RPMI8226 (cell line): ENCODE measurements around the gene TAS2R41.

Source experiments
- DNase-seq: peaks from one replicate; pipeline ENCODE4 v3.0.0-alpha.2; 2015

The TAS2R41 gene

DNA sequence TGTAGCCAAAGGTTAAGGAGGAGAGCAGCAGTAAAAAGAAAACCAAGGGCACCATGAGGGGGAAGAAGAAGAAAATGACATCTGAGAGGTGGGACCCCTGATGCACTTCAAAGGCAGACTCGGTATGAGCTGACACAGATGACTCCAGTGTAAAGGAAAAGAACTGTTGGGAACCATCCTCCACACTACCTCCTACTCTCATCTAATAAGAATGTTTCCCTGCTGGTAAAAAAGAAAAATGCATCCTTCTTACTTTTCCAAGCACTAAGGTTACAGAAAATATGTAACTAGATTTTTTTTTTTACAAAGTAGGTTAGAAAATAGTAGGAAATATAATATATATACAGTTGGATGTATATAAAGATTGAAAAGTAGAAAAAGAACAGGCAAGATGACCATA is 16.9 kb downstream of the TAS2R41 start:
- no peak for DNase-seq

DNA sequence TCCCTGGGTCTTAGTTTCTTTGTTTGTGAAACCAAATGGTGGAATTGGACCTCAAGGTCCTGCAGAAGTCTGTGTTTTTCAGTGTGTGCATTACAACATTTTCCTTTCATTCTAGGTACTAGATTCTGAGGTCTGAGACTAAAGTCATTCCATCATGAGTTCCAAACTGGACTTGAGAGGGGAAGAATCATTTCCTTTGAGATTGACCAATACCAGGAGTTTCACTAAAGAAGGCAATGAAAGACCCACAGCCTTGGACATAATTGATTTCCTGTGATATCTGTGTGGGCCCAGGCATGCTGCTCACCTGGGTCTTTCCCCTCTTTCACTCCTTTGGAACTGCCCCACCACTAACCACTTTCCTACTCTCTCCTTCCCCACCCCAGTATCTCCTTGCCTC is 18.2 kb downstream of the TAS2R41 start:
- no peak for DNase-seq

DNA sequence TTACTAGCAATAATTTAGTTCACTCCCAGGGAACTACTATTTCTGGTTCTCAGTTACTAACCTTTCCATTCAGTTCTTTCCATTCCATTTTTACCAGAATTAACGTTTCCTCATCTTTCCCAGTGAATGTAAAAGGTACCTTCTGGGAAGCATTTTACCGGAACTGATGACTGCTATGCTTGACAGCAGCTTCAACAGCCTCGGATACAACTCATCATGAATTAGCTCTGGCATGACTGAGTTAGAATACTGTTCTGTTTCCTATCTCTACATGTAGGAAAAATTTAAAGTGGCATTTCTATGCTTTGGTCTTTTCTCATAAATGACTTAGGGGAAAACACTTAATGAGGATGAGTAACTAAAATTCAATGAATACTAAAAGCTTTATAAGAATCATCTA is 18.6 kb downstream of the TAS2R41 start:
- DNase-seq, result no peak

DNA sequence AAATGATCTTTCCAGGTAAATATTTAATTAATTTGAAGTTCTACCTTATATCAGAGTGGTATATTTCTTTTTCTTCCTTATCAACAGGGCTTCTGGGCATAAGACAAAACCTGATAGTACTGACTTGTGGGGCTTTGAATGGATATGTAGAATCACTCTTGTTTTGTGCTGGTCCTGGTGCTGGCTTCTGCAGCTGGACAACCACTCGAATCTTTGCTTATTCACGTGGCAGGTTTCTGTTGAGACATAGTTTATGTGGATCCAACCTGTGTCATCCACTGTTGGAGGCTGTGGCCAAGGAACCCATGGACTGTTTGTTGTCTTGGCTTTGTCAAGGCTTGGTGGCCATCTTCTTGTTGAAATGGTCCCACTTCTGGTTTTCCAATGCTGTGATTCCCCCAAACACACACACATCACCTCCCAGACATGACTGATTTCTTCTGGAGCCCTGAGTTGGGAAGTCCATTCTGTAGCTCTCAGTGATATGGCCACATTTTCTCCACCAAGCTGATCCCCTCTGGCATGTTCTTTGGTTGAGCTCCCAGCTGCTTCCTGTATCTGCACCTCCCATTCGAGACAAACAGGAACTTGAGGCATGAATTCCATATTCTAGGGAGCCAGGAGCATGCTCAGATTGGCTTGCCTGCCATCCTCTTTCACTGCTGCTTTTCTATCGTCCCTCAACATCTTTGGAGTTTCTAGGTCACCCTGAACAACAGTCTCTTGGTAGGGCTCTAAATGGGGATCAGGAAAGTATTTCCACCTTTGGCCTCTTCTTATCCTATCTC is 19.5 kb downstream of the TAS2R41 start:
- DNase-seq, result no peak

DNA sequence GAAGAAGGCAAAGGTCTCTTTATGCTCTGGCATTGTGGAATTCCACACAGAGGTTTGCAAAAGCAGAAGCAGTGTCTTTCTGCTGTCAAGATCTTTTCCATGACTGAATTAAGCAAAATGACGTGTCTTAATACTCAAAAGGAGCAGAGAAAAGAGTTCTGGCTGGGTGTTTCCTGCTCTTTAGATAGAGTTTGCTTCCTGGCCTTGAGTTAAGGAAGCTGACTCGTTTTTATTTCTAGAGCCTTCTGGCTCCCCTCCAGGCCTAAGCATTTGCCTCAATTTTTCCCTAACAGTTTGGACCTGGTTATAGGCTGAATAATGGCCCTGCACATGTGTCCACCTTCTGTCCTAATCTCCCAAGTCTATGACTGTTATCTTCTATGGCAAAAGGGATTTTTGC is 21.6 kb downstream of the TAS2R41 start:
- no peak for DNase-seq

DNA sequence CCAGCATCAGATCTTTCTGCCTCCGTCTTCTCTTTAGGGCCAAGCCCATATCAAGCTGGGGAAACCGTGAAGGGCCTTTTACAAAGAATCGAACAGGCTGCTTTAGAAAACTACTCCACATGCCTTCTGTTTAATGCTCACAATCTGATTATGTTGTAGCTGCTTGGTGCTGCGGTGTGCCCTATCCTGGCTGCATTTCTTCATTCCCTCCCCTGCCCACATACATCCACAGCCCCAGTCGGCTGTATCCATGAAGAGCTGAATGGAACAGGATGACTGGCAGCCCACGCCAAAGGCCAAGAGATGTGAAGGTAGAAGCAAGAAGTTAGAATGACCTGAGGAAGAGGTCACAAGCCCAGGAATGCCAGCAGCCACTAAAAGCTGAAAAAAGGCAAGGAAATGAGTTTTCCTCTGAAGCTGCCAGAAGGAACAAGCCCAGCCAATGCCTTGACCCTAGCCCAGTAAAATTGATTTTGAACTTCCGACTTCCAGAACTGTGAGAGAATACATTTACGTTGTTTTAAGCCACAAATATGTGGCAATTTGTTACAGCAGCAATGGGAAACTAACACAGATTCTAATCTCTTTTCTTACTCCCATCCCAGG is 22.2 kb downstream of the TAS2R41 start:
- no peak for DNase-seq

DNA sequence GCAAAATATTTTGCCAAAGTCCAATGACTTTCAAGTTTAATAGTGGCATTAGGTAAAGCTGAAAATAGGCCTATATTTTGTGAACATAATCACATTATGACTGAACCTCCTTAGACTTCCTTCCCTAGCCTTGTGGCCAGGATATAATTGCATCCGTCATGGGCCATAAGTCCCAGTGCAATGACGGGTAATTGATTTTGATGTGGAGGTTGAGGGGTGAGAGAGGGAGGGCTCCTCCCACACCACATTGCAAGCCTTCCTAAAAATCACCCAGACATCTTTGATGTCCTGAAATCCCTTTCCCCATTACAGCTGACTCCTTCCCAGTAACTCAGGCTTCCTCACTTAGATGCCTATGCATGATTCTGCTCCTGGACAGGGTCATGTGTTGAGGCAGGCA is 25.6 kb downstream of the TAS2R41 start:
- DNase-seq, result no peak

DNA sequence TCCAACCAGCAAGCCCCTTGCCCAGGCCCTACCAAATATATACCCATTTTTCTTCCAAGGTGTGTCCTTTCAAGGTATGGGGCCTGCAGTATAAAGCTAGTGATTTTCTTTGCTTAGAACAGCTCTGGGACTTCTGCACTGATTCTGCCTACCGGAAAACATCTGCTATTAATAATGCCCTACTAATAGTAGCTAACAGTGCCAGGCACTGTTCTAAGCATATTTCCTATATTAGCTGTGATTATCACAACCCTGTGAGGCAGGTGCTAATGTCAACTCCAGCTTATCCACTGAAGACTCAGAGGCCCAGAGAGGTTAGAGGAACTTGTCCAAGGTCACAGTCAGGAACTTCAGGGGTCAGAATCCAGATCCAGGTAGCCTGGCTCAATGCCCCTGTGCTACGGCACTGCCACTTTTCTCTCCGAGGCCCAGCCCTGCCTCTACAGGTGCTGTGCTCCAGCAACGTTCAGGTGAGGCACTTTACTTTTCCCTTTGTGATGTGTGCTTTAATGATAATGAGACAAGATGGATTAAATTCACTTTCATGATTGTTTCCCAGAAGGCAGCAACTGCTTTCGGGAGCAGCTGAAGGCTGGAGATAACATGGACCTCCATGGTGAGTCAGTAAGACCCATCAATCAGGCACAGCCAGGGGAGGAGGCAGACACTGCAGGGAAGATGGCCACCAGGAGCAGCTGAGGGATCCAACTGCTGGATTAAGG is 26.7 kb downstream of the TAS2R41 start:
- DNase-seq, result no peak

DNA sequence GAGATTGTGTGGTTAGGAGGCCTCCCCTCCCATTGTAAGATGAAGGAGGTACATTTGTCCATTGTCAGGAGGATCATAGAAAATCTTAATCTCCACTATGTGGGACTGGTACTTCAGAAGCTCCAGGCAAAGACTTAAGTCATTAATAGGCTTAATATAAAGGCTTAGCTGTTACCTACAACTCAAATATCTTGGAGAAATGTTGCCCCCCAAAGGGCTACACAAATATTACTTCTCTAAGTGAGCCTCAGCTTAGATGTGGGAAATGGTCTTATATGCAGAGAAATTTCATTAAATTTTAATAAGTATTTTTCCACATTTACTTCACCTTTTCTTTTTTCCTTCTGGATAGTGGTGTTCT is 27.2 kb downstream of the TAS2R41 start:
- DNase-seq, result no peak

DNA sequence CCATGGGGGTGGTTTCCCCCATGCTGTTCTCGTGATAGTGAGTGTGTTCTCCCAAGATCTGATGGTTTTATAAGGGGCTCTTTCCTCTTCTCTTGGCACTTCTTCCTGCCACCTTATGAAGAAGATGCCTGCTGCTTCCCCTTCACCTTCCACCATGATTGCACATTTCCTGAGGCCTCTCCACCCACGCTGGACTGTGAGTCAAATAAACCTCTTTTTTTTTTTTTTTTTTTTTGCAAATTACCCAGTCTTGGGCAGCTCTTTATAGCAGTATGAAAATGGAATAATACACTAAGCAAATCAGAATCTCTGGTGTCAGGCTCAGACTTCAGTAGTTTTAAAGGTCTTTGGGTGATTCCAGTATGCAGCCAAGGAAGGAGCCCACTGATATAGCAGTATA is 28.2 kb downstream of the TAS2R41 start:
- DNase-seq, result no peak

DNA sequence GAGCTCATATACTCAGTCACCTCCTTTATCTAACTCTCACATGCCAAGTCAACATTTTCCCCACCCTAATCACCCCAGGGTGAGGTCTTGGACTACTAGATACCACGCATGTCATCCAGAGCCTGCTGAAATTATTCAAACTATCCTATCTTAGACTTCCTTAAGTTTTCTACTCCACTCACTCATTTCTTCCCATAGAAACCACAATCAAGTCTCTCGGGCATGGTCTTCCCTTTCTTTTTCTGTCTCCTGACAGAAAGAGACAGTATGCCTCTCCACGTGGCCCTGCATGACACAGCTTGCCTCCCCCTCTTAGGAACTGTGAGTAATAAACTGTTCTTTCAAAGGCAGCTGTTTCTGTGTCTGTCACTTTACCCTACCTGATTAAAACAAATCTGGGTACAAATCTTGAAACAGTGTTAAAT is 29.4 kb downstream of the TAS2R41 start:
- DNase-seq, result no peak

DNA sequence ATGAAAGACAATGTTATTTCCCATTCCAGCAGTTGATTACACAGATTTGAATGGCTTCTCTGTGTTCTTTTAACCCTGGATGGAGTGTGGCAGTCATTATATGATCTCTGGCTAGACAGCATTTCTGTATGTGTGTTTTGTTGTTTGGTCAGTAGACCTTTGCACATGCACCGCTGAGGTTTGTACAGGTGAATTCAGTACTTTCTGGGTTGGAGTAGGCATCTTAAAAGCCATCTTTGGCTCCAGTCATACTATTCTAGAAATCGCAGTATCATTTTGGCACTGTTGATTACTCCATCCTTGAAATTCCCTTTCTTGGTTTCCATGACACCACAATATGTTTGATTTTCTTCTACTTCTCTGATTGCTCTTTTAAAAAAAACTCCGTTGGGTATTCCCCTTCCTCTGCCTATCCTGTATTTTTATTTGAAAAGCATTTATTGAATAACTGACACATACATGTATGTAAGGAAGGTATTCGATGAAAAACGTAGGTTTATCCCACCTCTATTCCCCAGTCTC is 29.9 kb downstream of the TAS2R41 start:
- no peak for DNase-seq

DNA sequence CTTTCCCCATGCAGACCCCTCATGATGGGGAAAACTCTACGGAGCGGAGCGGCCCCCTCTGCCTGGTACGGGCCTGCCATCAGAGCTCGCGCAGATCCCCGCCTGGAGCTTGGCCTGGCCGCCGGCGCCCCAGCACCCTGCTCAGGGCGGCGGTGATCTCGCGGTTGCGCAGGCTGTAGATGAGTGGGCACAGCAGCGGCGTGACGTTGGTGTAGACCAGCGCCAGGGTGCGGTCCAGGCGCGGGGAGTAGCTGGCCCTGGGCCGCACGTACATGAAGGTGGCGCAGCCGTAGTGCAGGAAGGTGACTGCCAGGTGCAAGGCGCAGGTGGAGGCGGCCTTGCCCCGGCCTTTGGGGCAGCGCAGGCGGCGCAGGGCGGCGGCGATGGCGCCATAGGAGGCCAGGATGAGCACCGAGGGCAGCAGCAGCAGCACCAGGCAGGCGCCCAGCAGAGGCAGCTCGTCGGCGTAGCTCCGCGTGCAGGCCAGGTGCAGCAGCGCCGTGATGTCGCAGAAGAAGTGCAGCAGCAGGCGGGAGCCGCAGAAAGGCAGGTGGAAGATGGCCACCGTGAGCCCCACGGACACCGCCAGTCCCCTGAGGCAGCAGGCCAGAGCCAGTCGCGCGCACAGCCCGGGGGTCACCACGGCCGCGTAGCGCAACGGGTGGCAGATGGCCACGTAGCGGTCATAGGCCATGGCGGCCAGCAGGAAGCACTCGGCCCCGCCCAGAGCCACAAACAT is 33.4 kb downstream of the TAS2R41 start:
- DNase-seq, result peak; percentile 47

DNA sequence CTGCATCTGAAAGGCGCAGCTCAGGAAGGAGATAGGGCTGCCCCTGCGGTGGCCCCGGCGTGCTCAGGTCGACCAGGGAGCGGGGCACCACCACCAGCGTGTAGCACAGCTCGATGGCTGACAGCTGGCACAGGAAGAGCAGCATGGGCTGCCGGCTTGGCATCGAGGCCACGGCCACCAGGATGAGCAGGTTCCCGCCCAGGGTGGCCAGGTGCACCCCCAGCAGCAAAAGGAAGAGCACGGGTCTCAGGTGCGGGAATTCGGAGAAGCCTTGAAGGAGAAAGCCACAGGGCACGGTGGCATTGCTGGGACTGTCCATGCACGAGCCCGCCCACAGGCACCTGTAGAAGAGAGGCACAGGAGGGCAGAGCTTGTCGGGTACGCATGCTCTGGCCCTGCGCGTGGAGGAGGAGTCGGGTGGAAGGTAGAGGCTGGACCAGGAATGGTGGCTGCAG is 33.9 kb downstream of the TAS2R41 start:
- peak; percentile 16 for DNase-seq

DNA sequence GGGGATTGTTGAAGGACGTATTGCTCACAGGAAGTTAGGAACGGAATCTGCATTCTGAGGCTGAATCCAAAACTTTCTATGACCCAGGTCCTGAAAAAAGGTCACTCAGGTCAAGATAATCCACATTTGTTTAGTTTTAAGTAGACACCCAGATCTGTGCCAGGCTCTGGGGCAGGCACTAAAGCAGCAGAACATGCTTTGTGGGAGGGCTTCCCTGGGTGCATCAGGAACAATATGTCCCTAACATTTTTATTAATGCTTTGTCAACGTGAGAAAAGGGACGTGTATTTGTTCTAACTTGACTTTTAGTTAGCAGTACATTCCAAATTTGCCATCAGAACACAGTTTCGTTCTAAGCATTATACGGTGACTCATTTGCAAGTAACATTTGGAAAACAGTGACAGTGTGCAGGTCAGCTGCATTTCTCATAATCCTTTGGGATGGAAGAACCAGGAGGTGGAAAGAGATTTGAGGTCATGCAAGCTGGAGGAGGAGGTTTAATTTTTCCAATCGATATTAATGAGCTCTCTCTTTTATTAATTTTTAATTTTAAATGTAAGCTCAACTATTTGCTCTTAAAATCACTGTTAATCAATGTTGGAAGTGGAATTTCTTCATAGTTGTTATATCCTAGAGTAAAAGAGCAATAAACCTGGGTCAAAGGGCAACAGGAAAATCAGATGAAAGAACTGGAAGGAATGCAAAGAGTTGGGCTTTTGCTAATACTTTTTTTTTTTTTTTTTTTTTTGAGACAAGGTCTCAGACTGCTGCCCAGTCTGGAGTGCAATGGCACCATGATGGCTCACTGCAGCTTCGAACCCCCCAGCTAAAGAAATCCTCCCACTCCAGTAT is 35.0 kb downstream of the TAS2R41 start:
- no peak for DNase-seq

DNA sequence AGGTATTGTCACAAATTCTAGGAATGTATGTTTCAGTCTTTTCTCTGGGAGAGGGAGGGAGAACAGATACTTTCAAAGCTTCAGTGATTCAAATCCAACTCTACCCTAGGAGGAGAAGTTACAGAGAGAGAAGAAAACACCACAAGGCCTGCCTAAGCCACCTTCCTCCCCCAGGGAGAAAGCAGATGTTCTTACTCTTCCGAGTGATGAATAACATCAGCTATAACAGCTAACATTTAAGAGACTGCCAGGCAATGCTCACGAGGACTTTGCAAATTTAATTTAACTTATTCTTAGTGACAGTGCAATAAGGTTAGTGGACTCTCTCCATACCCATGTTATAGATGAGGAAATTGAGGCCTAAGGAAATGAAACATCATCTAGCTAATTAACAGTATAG is 36.8 kb downstream of the TAS2R41 start:
- DNase-seq, result no peak

DNA sequence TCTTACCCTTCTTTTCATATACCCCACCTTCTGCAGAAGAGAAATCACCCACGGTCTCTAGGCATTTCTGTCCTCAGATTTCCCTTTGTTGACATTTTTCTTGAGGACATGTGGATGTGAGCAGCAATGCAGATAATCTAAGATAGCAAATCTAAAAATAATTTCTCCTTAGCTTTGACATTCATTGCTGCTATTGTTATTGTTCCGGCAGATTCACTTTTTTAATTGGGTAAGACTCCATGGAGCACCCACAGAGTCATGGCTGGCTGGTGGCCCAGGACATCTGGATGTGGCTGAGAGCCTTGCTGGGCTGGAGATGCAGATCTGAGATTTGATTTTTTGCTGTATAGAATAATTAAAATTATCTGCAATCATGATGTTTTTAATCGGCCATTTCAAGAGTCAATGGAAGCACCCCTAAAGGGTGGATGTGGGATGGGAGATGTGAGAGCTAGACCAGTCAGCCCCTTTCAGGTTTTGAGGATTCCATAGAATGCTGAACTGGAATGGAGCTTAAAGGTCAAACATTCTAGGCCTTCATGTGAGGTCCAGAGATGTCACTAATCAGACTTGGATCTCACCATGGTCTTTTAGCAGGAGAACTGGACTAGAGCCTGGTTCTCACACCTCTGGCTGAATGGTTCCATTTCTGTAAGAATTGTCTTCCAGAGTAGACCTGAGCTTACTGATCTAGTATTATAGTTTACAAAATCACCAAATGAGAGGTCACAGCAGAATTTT is 37.5 kb downstream of the TAS2R41 start:
- no peak for DNase-seq

DNA sequence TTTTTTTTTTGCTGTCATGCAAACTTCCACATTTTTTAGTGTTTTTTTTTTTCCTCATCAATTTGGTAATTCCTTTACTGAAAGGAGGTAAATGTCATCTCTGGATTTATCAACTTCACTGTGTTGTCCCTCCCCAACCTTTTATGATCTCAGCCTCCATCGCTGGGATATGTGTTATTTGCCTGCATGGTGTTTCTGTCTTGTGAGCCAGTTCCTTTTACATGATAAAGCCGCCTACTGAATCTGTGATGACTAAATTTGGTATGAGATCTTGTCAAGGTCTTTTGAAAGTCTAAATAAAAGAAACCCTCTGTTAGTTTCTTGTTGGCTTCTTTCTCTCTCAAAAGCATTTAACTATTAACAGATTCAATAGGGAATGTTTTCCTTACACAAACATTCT is 39.3 kb downstream of the TAS2R41 start:
- DNase-seq, result no peak

DNA sequence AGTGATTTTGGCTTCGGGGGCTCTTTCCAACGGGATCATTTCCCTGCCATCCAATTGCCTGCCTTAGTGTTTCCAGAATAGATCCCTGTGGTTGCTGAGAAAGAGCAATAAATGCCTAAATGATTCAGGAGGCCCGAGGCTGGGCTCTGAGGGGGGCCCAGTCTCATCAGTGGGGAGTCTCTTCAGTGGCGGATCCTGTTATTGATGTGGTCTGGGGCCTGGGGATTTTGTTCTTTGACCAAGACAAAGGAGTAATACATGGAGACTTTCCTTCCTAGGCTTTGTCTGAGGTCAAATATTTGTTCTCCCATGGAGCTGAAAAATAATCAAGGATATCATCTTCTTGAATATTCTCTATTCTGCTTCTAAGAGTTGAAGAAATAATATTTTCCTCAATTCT is 40.8 kb downstream of the TAS2R41 start:
- DNase-seq, result no peak

DNA sequence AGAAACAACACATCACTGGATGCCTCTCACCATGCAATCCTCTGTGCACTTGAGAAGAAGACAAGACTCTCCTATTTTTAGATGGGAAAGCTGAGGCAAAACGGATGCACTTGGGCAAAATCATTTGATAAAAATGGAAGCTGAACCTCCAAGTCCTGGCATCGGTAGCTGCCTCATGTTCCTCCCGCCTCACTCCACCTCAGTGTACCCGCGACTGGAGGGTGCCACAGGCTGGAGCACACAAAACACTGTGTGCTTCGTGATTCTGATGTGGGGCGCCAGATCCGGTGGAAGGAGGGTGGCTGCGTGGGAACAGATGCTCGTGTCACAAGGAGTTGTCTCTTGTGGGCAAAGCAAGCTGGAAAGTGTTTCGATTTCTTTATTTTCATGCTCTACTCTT is 41.3 kb downstream of the TAS2R41 start:
- DNase-seq, result no peak

DNA sequence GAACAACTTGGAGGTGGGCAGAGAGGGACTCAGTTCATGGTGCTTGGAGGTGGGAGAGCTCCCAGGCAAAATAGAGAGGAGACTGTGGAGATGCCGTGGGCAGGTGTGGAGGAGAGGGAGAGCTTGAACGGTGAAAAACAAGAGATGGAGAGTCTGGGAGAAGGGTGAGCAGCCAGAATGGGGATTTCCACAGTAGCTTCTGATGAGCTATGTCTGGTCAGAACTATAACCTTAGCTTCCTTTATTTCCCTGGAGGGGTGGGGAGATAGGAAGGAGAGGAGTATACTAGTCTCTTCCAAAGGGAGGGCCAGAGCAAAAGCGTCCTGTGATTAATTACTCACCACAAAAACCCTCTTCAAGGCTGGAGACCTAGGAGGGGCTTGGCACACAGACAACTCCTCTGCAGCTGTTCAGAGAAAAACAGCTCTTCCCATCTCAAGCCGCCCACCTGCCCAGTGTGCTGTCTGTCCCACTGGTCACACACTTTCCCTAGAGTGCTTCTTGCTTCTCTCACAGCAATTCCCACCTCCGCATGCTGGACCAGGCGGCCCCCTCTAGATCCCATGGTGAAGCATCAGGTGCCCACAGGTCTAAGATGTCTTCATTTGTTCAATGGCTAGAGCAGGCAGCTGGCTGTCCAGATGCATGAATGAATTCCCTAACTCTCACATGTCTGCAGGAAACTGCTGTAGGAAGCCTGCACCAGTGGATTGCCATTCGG is 41.9 kb downstream of the TAS2R41 start:
- DNase-seq, result no peak
